Stimulated activated CD4-positive, alpha-beta T cell treated with anti-CD3 and anti-CD28 coated beads, Interleukin-2, amount 100 ng/mL, for 48 hours (primary cell): Measurements from ENCODE around the gene COPS8.

ENCODE experiments used
- DNase-seq, 2 donors: peaks; one replicate each; pipeline ENCODE4 v3.0.0-alpha.2; 2020

The COPS8 gene

DNA sequence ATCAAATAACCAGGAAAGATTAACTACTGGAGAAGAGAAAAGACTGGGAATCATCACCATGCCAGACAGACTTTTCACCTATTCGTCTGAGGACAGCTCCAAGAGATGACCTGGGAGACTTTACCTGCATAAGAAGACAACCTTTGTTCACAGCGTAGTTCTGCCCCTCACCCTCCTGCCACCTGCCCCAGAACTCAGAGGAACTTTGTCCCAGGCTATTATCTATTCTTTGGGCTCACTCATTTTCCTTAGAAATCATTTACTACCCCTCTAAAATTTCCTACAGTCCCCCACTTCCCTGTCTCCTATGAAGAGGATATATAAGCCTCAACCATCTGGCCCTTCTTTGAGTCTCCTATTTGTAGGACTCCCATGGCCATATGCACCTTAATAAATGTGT is 19.3 kb upstream of the COPS8 start:
- DNase-seq, result no peak

DNA sequence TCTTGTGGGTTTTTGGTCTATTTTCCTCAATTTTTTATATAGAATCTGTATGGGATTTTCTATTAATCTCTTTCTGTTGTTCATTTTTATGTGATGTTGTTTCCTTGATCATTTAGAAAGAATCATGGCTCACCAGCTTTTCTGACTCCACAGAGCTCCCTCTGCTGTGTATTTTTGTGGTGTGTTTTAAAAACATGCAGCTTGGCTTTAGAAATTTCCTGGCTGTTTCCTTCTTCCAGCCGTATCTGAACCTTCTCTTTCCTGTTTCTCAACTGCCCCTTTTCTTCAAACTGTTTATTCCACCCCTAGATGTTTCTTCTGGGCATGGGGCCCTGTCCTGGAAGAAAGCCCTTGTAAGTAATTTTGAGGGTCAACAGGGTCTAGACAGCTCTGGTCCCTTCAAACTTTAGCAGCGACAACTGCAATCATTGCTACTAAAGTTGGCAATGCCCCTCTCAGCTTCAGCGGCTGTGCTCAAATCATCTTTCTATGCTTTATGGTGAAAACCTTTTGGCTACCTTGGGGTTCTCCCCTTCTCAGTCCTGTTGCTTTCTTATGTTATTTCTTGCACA is 17.6 kb upstream of the COPS8 start:
- no peak for DNase-seq

DNA sequence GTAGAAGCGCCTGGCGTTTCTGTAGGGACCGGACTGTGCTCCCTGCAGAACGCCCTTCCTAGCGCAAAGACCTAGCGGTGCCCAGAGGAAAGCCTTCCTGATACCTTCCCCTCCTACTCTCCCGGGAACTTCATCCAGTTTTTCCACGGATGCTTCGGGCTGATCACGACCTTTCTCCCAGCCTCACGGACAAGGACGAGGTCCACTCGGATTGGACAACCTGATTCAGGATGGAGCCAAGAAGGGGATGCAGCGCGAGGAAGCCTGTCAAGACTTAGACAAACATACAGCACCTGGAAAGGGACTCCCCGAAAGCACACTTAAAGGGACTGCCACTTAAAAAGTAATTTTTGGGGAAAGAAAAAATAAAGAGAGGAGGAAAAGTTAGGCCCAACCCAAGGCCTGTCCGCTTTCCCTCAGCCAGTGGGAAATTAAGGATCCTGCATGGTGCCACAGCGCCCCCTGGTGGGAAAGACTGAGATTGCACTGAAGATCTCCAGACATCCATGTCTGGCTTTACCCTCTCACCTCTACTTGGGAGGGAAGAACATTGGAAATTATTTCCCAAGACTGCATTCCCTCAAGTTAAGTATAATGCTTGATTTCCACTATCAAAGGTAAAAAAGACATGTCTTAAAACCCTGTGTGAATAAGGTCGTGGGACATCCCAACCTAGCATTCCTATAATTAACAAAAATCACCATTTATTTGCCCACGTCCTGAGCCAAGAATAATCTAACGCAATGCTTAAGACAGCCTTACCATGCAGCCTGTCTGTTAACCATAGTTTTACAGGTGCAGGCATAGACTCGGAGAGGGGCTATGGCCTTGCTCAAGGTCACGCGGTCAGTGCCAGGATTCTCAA is 13.4 kb upstream of the COPS8 start:
- peak; percentile 77 to 81 for DNase-seq

DNA sequence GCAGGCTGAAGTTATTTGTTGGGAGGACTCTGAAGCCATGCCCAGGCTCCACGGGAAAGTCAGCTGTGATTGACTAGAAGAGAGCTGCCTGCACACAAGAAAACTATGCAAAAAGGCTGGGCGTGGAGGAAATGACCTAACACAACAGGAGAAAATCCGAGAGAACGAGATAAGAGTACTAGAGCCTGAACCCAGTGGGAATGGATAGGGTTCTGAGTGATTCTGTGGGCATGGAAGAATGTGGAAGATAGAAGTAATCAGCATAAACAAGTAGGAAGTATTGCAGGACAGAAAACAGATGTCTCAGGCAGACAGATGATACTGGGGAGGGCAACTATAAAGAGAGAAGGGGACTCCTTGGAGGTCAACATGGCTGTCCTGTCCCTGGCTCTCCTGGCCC is 12.1 kb upstream of the COPS8 start:
- no peak for DNase-seq

DNA sequence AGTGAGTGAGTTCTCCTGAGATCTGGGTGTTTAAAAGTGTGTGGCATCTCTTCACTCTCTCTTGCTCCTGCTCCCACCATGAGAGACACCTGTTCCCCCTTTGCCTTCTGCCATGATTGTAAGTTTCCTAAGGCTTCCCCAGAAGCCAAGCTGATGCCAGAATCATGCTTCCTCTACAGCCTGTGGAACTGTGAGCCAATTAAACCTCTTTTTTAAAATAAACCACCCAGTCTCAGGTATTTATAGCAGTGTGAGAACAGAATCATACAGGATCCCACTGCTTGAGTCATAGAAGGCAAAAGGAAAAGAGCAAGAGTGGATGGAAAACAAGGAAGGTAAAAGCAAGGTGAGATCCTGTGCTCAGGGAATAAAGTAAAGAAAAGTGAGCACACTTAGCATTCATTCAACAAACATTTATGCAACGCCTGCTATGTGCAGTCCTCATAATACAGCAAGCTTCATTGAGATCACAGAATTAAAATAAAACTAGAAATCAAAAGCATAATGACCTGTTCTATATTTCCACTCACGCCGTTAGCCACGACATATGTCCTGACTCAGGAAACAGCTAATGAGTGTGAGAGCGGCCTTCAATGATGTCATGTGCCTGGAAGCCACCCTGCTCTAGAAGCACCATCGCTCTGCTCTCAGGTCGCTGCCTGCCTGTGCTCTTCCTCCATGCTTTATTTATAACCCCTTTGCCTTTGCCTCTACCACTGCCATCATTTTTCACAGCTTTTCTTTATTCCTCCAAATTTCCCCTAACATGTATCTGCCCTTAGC is 11.3 kb upstream of the COPS8 start:
- no peak for DNase-seq

DNA sequence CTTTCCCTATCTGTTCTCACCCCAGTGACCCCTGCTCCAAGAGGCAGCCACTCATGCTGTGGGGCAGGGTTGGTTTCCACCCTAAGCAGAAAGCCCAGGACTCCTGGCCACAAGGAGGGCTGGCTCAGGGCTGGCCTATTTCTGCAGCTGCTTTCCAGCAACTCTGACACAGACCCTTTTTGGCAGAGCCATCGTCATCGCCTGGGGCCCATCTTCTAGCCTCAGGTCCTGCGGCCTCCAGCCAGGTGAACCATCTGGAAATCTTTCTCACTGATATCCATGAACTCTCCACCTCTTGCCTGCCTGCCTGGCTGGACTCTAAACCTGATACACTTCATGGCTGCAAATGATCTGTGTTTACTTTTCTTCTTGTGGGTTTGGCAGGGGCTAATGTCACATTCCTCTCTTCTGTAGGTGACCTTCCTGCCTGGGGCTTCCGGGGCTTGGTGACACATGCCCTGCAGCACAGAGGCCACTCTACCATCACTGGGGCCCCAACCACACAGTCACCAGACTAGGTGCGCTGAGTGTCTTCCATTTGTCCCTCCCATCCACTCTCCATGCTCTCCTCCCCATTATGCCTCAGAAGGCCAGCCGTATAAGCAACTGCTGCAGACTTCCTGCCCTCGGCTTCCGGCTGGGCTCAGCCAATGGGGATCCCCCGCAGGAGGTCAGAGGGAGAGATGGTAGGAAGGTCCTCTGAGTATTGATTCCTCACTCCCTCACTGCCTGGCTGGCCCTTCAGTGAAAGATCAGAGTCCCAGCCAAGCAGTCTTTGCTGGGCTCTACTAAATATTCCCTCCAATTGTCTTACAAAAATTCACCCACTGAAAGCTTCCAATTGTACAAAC is 9.7 kb upstream of the COPS8 start:
- DNase-seq, result no peak

DNA sequence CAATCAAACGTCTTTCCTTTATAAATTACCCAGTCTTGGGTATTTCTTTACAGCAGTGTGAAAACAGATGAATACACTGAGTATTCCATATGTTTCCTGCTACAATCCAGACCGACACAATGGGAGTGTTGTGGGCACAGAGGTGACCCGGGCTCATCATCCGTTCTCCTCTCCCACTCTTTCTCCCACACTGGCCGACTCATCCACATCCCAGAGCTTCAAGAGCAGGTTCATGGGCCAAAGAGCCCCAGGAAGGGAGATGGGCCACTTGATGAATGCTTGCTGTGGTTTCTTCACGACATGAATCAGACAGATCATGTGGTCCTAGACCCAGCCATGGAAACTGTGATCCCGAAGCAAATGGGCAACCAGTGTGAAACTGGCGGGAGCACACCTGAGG is 4.1 kb upstream of the COPS8 start:
- no peak for DNase-seq

DNA sequence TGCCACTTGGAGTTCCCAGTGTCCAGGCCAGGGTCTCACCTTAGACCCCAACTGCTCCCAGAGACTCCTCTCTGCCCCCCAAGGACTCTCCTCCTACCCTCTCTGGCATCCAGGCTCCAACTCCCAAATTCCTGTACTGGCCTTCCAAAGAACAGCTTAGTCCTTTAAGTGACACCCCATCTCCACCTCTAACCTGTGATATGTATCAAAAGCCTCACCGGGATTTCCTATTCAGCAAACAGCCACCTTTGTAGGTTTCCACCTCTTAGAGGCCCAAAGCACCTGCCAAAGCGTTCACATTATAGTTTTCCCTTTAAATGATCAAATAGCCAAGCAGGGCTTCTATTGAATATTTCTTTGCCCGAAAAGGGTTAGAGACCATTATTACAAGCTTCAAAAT is 2.7 kb upstream of the COPS8 start:
- DNase-seq, result no peak

DNA sequence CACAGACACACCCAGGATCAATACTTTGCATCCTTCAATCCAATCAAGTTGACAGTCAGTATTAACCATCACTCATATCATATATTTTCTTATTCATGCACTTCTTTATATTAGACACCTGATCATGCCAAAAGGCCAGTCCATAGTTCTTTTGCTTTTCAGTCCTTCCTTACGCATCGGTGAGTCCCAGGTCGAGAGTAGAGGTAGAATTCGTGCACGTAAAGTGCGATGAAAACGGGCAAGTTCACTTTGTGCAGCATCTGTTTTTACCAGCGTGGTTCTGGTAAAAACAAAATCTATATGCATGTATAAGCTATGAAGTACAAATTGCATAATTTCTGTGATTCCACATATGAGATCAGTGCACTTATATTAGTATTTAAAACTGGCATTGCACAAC is 1.2 kb upstream of the COPS8 start:
- no peak for DNase-seq

DNA sequence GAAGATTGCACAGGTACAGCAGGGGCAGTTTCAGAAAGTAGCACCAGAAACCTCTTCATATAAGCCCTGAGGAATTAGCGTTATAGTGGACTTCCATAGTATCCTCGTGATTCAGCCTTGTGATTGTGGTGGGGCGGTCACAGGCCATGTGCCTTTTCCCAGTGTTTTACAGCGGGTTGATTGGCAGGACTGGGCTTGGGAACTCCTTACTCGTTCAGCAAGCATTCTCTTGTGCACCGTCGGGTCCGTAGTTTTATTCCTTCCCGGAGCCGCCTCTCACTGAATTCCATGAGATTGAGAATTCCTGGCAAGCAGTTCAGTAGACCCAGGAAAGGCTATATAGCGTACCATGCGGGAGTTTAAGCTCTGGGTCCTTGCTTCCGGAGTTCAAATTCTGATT is 5.2 kb downstream of the COPS8 start:
- DNase-seq, result no peak

DNA sequence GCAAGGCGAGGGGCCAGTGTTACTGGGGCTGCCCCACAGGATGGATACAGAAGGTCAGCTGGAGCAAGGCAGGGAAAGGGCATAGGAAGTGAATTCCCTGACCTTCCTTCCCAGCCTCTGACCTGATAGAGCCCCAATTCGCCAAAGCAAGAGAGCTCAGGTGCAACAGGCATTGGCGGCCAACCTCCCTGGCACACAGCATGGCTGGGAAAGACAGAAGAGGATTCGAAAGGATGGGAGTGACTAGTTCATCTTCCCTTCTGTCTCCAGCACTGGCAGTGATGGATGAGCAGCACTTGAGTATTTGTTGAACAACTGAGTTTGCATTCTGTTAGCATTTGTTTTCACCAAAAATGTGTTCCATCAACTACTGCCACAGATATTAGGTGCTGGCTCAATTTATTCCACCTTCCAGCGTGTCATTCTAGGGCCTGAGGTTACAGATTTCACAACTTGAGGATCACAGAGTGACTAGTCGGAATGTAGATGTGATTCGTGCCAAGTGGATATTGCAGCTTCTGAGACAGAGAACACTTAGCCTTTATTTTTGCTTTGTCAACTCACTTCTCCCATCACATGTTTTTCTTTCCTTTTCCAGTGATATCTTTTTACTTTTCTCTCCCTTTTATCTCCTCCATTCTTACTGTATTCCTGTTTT is 6.2 kb downstream of the COPS8 start:
- no peak for DNase-seq

DNA sequence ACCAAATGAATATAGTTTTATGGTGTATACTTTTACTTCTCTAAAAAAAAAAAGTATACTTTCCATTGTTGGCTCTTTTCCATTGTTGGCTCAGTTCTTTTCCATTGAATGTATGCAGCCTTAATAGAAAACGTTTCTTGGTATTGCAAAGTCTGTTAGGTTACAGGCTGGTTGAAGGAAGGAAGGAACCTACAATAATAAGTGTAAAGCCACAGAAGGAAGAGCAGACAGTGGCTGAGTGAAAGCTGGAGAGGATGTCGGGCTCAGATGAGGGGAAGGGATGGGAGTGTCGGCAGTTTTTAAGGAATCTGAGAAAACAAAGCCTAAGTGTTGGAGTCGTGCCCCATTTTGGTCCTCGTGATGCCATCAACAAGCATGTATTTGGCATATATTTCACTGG is 6.8 kb downstream of the COPS8 start:
- DNase-seq, result no peak

DNA sequence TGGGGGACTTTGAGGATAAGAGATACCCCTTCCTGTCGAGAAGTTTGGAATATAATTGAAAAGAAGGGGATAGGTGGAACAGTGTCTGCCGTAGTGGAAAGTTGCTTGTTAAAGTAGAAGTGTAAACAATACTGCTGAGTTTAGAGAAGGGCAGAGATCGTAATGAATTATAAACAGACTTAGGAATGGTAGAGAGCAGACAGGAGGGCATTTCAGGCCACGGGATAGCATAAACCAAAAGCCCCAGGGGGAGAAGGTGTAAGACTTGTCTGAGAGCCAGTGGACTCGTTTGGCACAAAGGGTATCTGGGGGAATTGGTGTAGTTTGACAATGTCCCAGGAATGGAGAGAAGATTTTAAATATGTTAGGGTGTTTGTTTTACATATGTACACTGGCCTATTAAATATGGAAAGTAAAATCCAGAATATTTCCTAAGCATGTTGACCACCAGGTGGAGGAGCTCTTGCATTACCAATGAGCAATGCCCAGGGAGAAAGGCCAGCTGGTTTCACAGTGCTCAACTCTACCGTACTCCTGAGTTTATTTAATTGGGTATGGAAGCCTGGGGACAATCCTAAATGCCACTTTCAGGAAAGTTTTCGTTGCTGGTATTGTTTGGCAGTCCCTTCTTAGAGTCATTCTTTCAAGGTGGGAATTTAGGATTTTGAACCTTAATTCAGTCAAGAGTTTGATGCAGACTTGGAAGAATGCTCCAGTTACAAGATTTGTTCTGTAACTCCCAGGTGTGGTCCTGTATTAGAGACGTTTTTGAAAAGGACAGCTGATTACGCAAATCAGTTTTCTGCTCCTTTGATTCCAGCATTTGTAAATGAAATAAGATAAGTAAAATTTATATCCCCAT is 7.5 kb downstream of the COPS8 start:
- no peak for DNase-seq

DNA sequence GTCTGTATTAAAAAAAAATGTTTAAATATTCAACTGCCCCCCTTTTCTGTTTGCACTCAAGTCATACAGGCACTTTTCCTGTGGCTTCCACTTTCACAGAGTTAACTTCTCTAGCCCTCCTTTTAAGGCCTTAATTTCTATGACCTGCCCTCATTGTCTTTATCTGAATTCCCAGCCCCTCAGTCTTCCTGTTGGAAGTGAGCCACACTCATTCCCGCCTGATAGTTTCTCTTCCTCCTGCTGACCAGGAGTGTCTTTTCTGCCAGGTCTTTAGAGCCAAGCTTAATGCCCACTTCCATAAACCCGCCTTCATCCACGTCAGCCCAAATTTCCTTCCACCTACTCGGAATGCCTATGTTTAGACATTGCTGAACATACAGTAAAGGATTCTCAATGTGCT is 10.5 kb downstream of the COPS8 start:
- no peak for DNase-seq

DNA sequence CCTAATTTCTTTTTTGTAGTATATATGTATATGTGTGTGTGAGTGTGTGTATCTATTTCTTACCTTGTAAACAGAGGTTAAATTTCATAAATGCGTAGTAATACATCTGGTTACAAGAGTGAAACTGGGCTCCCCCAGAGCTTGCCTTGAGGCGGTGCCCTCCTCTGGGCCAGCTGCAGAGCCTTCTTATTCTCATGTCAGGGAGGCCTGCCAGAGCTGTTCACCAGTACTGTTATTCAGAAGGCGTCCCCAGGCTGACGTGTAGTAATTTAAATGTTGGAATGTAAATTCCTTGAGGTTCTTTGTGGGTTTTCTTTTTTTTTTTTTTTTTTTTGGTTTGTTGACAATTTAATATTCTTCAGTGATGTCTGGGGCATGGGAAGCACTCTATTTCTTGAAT is 11.2 kb downstream of the COPS8 start:
- no peak for DNase-seq

DNA sequence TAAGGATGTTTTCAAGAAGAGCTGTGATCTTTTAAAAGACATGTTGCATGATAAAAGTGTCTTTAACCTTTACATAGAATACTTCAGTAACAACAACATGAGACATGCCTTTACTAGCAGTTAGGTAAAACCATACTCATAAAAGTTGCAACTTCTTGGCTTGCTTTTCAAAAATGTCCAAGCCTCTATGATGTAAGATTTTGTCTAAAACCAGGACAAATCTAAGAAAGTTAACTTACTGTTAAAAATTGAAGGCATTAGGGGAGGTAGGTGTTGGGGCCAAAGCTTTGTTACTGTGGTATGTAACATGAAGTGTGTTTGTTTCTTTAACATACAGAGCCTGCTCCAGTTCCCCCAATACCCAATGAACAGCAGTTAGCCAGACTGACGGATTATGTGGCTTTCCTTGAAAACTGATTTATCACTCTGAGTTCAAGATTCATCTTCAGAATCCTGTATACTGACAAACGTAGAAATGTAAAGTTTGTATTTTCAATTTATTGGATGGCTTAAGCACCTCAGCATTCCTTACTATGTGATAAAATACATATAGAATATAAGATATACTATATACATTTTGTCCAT is 11.7 kb downstream of the COPS8 start:
- no peak for DNase-seq

DNA sequence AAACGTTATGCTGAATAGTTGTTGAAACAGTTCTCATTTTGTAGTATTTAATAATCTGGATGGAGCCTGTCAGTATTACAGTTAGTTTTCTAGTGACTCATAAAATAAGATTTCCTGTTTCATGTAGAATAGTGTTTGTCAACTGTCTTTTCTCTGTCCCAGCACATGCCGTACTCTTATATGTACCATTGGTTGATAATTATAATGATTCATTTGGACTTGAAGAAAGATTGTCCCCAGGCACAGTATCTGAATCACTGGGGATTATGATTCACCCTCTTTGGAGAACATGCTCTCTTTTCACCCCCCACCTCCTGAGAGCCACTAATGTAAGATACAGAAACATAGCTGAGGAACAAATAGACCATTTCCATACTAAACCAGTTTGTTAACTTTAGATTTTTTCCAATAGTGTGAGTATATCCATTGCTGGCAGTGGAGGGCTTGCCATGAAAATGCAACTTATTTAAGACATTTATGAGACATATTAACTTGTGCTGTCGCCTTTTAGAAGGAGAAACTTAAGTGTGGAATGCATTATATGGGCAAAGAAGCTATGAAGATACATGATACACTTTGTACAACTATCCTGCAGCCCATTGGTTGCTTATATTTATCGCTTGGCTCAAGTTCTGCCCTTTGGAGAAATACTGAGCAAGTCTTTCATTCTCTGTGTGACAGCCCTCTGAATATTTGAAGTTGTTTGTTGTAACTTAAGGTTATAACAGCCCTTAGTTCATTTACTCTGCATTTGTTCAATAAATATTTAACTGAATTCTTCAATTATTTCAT is 12.4 kb downstream of the COPS8 start:
- DNase-seq, result no peak

DNA sequence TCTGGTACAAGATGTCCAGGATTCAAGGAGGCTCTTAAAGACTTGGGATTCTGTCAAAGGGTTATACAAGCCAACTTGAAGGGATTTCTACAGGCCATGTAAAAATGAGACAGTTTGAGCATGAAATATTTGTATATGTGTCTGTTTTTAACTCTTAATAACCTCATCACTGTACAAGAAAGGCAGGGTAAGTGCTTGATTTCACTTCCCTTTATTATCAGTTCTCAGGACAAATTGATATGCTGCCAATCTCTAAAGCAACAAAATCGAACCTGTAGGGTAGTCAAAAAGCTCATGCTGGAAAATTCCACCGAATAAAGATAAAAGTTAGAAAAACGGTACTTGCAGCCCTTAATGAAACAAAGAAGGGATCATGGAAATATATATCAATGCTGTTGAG is 14.1 kb downstream of the COPS8 start:
- DNase-seq, result no peak

DNA sequence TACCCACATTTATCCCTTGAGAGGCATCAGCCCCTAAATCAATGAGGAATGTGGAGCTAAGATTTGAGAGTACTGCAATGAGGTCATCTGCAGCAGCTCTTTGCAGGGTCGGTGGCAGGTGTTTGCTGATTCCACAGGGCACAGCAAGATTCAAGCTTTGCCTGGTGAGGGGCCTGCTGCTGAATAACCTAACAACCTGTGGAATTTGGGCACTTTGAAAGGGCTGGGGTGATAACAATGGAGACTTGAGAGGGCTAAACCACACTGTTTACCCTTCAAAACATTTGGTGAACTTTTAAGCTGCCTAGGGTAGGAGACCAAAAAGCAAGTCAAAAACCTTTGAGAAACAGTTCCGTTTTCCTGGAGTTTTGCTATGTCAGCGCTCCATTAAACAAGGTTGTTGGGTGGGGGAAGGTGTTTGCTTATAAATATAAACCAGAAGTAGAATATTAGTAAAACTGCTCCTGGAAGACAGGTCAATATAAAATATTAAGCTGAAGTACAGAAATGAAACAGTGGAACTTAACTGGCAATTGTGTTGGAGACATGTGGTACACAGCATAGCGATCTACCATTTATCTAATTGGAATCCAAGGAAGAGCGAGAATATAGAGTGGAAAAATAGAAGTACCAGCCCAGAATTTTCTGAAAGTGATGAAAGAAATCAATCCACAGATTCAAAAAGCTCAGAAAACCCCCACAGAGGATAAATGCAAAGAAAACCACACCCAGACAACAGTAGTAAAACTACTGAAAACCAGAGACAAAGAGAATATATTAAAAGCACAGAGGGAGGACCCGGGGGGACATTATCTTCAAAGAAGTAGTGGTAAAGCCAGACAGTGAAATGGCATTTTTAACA is 15.7 kb downstream of the COPS8 start:
- DNase-seq, result no peak
